ENCODE data around the gene SPEF2.

DNA sequence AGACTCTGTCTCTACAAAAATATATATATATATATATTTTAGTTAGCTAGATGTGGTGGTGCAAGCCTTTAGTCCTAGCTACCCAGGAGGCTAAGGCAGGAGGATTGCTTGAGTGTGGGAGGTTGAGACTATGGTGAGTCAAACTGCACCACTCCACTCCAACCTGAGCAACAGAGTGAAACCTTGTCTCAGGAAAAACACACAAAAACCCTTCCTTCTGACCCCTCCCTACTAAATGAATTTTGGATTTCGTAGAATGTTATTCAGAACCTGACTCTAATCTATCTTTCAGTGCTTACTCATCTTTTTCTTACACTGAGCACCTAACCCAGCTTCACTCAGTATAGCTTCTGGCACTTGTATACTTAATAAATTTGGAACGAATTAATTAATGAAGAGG lies 203.8 kb downstream of the SPEF2 start:
- TF ChIP-seq POLR2A (IDR thresholded peaks at IDR 0.05) = no peak
- TF ChIP-seq, protein P1, sequence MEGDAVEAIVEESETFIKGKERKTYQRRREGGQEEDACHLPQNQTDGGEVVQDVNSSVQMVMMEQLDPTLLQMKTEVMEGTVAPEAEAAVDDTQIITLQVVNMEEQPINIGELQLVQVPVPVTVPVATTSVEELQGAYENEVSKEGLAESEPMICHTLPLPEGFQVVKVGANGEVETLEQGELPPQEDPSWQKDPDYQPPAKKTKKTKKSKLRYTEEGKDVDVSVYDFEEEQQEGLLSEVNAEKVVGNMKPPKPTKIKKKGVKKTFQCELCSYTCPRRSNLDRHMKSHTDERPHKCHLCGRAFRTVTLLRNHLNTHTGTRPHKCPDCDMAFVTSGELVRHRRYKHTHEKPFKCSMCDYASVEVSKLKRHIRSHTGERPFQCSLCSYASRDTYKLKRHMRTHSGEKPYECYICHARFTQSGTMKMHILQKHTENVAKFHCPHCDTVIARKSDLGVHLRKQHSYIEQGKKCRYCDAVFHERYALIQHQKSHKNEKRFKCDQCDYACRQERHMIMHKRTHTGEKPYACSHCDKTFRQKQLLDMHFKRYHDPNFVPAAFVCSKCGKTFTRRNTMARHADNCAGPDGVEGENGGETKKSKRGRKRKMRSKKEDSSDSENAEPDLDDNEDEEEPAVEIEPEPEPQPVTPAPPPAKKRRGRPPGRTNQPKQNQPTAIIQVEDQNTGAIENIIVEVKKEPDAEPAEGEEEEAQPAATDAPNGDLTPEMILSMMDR (IDR thresholded peaks at IDR 0.05) = no peak
